ENCODE measurements around the gene PRSS22.

Gene PRSS22

GRCh38 chr16:2879854-2880508 lies 22.0 kb upstream of the PRSS22 start:
- DNase-seq = no peak

- DNase-seq = peak; percentile 49 to 67
Observed at GRCh38 chr16:2874912-2875362, 17.0 kb upstream of the PRSS22 start.

DNA sequence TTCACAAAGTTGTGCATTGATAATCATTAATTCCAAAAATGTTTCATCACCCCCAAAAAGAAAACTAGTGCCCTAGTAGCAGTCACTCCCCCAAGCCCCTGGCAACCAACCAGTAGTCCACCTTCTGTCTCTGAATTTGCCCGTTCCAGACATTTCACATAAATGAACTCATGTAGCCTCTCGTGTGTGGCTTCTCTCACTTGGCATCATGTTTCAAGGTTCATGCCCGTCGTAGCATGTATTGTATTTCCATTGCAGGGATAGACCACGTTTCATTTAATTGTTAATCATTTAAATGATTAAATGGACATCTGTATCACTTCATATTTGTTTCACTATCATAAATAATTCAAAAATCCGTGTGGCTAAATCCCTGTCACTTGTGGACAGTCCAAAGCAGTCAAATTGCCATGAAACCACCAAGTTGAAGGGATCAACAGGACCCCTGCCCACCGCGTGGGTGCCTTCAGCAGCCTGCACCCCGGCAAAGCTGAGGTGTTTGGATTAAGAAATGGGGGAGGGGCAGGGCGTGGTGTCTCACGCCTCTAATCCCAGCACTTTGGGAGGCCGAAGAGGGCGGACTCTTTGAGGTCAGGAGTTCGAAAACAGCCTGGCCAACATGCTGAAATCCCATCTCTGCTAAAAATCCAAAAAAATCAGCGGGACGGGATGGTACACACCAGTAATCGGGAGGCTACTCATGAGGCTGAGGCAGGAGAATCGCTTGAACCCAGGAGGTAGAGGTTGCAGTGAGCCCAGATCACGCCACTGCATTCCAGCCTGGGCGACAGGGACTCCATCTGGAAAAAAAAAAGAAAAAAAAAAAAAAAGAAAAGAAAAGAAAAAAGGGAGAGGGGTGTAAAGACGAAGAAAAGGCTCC lies 16.3 kb upstream of the PRSS22 start:
- no peak for DNase-seq

DNA sequence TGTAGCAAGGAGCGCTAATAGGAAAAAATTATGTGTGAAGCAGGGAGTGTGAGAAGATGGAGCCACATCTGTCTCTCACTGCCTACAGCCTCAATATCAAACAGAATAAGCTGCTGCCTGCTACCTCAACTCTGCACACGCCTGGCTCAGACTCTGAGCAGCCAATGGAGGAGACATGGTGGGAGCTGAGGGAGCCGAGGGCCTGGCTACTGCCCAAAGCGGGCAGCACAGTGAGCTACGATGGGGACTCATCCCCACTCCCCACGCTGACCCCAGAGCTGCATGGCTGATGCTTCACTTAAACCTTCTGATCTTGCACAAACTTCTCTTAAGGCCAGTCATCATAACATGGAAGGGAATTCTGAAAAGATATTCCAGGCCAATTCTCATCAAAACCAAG lies 14.0 kb upstream of the PRSS22 start:
- no peak for DNase-seq

DNA sequence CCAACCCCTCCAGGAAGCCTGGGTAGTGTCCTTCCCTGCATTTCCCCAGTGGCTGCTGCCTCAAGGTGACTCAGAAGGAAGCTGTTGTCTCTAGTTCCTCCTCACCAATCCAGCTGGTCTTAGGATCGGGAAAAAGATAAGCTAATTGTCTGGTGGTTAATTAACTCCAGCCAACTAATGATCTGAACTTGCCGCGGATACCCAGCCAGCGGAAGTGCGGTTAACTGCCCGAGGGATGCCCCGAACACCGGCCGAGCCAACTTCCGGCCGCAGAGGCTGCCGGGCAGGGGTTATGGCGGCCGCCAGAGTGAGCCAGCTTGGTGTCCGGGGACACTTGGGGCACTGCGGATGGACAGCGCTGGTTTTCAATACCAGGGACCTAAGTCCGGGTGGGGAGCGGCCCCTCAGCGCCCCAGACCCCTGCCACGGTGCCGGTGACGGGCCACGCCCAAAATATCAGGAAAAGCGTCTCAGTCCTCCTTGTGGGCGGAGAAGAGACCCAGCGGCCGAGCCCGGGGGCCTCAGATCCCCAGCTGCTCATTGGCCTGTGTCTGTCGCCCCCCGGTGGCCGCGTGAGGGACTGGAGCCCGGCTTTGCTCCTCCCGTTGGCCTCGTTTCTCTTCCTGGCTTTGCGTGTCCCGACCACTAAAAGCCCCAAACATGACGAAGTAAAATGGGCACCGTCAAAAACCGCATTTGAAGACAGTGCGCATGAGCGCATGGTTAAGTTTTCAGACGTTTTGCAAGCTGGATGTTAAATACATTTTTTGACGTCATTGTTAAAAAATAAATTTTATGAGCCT lies 10.2 kb upstream of the PRSS22 start:
- DNase-seq = peak; percentile 87 to 90

- no peak for DNase-seq
Observed at GRCh38 chr16:2867661-2867986, 9.7 kb upstream of the PRSS22 start.

DNA sequence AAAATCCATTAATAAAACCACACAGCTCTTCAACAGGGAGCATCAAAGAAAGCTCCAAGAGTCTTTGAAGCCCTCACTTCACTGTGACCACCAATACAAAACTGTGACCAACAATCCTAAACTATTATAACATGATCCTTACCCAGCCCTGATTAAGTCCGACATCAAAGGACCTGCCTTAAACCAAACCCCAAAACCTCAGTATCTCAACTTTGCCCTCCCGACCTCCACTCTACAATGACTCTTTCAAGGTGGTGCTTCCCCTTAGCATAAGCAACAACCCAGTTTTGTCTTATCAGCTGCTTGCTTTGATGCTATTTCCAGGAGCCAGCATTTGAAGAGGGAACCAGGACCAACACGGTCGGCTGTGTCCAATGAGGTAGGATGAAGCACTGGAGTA lies 8.5 kb upstream of the PRSS22 start:
- no peak for DNase-seq

DNA sequence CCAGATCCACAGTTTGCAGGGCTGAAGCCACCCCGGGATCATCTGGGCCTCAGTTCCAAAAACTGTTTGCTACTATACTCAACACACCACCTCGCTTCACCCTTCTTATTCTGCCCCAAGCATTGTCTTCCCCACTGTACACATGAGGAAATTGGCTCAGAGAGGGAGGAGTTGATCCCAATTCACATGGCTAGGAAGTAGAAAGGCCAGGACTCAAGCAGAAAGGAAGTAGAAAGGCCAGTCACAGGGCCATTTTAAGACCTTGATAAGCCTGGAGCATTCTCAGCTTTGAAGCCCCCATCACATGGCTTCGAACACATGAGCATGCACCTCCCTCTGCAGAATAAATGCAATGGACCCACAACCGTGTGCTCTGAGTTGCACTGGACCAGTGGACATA lies 7.7 kb upstream of the PRSS22 start:
- DNase-seq = no peak

- no peak for DNase-seq
Observed at GRCh38 chr16:2860826-2861567, 3.0 kb upstream of the PRSS22 start.

GRCh38 chr16:2859686-2860265 lies 1.8 kb upstream of the PRSS22 start:
- no peak for DNase-seq

DNA sequence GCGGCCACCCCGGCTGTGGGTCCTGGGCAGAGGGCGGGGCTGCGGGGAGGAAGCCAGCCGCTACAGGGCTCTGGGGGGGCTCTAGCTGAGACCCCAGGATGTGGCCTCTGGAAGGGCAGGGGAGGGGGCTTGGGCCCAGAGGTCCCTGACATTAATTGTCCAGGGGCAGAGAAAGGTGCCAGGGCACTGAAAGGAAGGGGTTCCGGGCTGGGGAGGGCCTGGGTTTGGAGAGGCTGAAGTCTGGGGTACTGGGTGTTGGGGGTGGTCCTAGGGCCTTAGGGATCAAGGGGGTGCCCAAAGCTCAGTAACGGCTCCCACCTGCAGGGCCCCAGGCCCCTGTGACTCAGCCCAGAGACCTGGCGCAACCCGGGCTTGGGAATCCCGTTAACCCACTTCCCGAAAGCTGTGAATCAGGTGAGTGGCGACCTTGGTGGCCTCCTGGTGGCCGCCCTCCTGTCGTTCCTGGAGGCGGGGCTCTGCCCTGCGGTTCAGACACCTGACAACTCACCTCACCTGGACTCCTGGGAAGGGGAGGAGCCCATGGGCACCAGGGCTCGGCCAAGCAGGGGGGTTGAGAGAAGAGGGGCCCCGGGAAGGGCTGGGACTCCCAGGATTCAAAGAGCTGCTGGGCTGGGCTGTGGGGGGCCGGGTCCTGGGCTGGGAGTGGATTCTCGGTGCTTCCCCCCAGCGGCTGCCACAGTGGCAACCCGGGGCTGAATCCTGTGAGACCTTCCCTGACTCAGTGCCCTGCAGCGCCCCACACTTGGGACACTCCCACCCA lies 465 bp upstream of the PRSS22 start:
- no peak for DNase-seq

DNA sequence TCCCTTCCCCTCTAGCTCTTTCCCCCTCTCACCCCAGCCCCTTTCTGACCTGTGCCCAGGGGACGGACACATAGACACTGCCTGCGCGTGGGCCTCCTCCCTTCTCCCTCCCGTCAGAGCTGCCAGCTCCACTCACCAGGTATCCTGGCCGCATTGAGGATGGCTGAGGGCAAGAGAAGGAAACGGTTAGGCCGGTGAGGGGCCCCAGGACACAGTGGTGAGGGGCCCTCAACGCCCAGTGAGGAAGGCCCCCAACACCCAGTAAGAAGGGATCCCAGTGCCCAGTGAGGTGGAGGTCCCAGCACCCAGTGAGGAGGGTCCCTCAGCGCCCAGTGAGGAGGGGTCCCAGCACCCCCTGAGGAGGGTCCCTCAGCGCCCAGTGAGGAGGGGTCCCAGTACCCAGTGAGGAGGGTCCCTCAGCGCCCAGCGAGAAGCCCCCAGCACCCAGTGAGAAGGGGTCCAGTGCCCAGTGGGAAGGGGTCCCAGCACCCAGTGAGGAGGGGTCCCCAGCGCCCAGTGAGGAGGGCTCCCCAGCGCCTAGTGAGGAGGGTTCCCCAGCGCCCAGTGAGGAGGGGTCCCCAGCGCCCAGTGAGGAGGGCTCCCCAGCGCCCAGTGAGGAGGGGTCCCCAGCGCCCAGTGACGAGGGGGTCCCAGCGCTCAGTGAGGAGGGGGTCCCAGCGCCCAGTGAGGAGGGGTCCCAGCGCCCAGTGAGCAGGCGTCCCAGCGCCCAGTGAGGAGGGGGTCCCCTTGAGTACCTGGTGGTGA lies 1.1 kb downstream of the PRSS22 start:
- DNase-seq = no peak

DNA sequence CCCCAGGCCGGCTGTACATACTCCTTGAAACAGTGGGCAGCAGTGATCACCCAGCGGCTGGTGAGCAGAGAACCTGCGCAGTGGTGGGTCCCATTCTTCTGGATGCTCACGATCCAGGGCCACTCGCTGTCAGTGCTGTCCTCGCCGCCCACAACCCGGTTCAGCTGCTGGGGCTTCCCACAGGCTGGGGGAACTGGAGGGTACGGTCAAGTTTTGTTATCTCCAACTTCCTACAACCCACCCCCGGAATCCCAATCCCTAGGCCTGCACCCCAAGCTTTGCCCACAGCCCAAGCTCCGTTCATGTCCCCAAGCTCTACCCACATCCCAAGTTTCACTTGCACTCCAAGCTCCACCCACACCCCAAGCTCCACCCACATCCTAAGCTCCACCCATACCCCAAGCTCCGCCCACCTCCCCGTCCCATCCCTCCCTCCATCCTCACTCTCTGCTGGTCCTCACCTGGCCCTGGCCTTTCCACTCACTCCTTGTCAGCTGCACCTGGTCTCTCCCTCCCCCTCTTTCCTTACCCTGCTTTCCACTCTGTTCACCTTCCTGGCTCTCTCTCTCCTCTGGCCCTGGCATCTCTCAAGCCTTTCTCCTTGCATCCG lies 1.8 kb downstream of the PRSS22 start:
- DNase-seq = no peak

GRCh38 chr16:2855536-2855935 lies 2.4 kb downstream of the PRSS22 start:
- DNase-seq = no peak

DNA sequence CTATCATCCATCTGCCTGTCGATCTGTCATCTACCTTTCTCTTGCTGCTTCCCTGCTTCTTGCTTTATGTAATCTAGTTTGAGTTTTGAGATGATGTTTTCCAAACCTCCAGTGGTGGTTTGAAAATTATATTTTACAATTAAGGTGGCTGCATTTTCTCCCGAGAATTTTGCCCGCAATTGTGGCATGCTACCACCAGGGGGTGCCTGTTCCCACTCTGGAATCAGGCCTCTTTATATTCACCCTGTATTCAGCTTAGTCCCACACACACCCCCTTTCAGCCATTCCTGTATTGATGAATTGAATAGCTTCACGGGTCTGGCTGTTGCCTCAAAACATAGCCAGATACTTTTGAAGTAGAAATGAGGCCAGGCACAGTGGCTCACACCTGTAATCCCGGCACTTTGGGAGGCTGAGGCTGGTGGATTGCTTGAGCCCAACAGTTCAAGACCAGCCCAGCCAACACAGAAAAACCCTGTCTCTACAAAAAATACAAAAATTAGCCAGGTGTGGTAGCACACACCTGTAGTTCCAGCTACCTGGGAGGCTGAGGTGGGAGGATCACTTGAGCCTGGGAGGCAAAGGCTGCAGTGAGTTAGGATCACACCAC lies 3.2 kb downstream of the PRSS22 start:
- DNase-seq = no peak

GRCh38 chr16:2853531-2854073 lies 4.4 kb downstream of the PRSS22 start:
- DNase-seq = no peak

- no peak for DNase-seq
Observed at GRCh38 chr16:2852731-2853507, 5.1 kb downstream of the PRSS22 start.

- no peak for DNase-seq
Observed at GRCh38 chr16:2852003-2852730, 5.8 kb downstream of the PRSS22 start.
